Peyer's patch (tissue), 4 donors: ENCODE data around the gene CELA1.
"Not testable (repeated sequence)": the region's sequence is repeated elsewhere in the genome, so short reads cannot be mapped to it uniquely, and the experiment has no call there.

Experiments
- POLR2A ChIP-seq, 2 donors: fragments of 450-650 bp; IDR thresholded peaks; one replicate each; pipeline ENCODE4 v1.5.1; 2017; ENCODE audit warnings: antibody characterized with exemption in 2 of 2, mild to moderate bottlenecking in 2 of 2, moderate library complexity in 2 of 2
- TF ChIP-seq, protein P1 (sequence below), 6 experiments: fragments of 450-650 bp in 4 of 6; fragments of 200-600 bp in 2 of 6; sonication (generic) in 1 of 6; IDR thresholded peaks; one replicate each; pipeline ENCODE4 v1.5.1; 2017 to 2019; ENCODE audit warnings: antibody characterized with exemption in 6 of 6, mild to moderate bottlenecking in 3 of 6, moderate library complexity in 1 of 6

DNA sequence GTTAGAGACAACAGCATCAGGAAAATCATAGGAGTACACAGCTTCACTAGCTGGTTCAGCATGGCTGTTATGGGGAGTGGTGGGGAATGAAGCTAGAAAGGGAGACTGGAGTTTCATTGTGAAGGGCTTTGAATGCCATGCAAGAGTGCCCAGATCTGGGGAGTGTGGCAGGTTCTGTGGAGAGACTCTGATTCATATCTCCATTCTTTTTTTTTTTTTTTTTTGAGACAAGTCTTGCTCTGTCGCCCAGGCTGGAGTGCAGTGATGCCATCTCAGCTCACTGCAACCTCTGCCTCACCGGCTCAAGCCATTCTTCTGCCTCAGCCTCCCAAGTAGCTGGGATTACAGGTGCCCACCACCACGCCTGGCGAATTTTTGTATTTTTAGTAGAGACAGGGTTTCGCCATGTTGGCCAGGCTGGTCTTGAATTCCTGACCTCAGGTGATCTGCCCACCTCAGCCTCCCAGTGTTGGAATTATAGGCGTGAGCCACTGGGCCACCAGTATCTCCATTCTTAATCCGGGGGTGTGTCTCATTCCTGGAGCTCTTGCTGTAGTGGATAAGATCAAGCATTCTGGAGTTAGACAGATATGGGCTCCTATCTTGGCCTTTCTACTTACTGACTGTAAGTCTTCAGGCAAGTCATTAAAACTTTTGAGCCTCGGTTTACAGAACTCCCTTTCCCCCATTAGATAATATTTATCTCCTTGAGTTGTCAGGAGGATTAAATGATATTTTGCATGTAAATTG lies 28.2 kb downstream of the CELA1 start:
- TF ChIP-seq, protein P1, sequence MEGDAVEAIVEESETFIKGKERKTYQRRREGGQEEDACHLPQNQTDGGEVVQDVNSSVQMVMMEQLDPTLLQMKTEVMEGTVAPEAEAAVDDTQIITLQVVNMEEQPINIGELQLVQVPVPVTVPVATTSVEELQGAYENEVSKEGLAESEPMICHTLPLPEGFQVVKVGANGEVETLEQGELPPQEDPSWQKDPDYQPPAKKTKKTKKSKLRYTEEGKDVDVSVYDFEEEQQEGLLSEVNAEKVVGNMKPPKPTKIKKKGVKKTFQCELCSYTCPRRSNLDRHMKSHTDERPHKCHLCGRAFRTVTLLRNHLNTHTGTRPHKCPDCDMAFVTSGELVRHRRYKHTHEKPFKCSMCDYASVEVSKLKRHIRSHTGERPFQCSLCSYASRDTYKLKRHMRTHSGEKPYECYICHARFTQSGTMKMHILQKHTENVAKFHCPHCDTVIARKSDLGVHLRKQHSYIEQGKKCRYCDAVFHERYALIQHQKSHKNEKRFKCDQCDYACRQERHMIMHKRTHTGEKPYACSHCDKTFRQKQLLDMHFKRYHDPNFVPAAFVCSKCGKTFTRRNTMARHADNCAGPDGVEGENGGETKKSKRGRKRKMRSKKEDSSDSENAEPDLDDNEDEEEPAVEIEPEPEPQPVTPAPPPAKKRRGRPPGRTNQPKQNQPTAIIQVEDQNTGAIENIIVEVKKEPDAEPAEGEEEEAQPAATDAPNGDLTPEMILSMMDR (IDR thresholded peaks at IDR 0.05): not testable (repeated sequence)
- not testable (repeated sequence) for TF ChIP-seq POLR2A (IDR thresholded peaks at IDR 0.05)
